GM18508 (cell line): ENCODE data around the gene CTBP2.

Experiments
- ATAC-seq: cut with Tn5 transposase; IDR thresholded peaks from one replicate; pipeline ENCODE4 v1.9.1; 2021; ENCODE audit warnings: moderate number of reproducible peaks; ENCODE audit not compliant: insufficient read depth, unreplicated experiment

The CTBP2 gene

GRCh38 chr10:125004571-125005311 lies 155.6 kb downstream of the CTBP2 start:
- no peak for ATAC-seq

DNA sequence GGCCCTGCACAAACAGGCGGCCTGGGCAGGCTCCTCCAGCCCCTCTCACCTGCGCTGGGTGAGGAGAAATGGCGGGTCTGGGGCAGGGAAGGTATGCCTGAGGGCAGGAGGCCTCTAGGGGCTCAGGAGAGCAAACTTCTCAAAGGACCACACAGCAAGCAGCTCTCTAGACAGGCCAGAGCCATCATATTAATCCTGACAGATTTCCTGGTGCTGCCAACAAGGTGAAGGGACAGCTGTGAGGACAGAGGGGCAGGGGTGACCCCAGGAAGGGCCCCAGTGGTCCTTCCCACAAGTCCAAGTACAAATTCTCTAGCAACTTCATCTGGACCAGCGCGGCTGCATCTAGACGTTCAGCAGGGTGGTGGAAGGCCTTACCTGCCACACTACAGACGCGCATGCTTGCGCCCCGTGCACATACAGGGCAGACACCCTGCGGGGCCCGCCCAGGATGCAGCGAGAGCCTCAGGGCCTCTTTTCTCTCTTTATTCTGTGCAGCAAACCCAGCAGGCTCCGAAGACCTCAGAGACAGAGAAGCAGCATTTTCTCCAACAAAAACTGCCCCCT lies 156.4 kb downstream of the CTBP2 start:
- no peak for ATAC-seq

DNA sequence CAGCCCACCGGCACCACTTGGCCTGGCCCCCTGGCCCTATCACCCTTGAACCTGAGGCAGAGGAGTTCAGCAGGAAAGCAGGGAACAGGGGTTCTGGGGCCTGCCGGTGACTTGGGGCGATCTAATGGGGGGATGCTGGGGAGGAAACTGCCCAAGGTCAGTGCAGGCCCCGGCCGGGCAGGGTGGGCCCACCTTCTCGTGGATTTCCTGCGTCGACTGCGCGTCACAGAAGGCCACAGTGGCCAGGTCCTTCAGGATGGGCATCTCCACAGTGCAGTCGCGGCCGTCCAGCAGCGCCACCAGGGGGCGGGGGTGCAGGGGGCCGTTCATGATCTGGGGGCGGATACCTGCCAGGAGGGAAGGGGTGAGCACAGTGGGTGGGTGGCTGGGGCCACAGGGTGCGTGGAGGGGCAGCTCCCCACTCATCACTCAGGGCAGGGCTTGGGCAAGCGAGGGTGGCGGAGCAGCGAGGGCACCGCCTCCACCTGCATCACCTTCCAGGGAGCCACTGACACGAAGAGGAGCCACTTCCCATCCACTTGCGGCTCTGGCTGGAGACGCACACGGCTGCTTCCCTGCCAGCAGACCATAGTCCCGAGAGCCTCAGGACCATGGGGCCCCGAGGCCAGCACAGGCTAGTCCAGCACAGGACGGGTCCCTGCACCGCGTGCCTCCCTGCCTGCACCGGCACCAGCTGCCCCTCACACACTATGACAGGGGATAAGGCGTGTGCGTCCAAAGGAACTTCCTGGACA lies 157.0 kb downstream of the CTBP2 start:
- no peak for ATAC-seq

DNA sequence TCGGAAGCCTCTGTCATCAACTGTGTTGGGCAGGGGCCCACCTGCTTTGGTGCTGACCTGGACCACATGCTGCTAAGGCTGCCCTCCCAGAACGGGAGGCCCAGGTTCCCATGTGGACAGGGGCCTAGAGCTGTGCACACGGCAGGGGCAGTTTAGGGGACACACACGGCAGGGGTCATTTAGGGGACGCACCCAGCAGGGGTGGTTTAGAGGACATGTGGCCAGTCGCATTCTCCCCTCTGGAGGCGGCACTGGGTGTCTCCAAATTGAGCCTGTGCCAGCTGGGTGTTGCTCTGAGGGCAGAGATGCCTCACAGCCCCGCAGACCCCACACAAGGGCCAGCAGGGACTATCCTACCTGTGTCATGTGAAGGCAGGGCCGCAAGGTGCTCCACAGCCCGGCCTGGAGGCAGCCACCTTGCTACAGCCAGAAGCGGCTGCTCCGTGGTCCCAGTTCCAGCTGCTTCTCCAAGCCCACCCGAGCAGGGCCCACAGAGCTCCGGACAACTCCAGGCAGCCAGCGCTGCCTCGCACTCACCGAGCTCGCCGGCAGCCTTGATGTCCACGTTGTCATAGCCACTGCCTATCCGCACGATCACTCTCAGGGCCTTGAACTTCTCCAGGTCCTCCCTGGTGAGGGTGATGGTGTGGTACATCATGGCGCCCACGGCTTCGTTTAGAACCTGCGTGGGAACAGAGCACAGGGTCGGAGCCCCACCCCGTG lies 157.8 kb downstream of the CTBP2 start:
- no peak for ATAC-seq

- no peak for ATAC-seq
Observed at GRCh38 chr10:125002047-125002422, 158.3 kb downstream of the CTBP2 start.

- ATAC-seq: no peak
Observed at GRCh38 chr10:125001313-125002046, 158.9 kb downstream of the CTBP2 start.

GRCh38 chr10:125000366-125001312 lies 159.7 kb downstream of the CTBP2 start:
- no peak for ATAC-seq

DNA sequence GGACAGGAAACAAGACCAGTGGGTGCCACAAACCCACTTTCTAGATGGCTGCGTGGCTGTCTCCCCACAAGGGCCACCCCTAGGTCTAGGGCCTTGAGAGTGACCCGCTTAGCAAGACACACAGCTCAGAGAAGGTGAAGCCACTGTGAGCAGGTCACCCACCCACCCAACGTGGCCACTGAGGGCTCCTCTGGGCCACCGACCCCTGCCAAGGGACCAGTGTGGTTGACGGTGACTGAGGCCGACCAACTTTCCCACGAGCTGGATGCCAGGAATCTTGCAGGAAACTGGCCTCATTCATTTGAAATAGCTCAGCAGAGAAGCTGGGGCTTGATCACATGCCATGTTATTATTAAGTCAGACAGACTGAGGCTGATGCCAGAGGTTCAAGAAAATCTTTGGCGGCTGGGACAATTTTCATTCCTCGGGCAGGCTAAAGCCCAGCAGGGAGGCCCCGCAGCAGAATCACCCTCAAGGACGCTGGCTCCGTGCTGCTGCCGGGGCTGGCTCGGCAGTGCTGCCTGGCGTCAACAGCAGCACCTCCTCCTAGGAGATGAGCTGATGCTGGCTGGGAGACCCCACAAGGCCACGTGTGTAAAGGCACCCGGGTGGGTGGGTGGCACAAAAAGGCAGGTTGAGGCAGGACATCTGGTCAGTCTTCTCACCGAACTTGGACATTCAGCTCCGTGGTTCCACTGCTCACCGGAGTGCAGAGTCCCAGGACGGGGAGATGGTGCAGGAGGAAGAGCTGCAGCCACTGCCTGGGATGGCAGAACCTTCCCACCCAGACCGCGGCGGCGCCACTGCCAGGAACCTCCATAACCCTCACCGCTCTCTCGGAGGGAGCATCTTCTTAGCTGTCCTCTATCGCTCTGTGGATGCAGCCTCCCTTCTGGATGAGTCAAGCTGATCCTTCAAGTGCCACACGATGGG lies 160.7 kb downstream of the CTBP2 start:
- no peak for ATAC-seq

GRCh38 chr10:124998624-124999291 lies 161.6 kb downstream of the CTBP2 start:
- no peak for ATAC-seq

DNA sequence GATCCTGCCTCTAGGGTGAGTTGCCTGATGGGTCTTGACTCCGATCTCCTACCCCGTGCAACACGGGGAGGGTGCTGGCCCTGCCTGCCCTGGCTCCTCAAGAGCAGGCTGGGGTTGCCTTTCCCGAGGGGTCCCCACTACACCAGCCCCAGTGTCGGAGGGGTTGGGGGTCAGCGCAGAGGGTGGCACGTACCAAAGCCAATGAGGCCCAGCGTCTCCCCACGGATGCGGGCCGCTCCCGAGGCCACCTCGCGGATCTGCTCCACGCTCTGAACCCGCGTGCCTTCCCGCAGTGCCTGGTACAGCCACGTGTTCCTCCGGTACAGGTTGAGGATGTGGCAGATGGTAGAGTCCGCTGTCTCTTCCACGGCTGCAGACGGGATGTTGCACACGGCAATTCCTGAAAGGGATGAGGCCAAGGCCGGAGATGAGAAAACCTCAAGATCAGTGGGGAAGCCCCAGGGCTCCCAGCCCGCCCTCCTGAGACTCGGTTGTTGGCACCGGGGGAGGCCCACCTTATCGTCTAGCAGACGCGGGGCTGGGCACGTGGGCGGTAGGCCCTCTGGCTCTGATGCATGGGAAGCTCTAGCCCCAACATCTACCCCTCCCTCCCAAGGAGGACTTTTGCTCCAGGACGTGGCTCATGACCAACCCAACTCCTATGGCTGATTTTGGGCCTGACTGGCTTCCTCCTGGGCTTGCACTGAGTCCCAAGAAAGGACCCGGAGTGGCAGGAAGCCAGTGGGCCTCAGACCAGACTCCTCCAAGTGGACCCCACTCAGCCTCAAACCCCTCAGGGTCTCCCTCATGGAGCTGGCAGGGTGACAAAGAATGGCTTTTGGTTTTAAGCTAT lies 162.4 kb downstream of the CTBP2 start:
- ATAC-seq: no peak

DNA sequence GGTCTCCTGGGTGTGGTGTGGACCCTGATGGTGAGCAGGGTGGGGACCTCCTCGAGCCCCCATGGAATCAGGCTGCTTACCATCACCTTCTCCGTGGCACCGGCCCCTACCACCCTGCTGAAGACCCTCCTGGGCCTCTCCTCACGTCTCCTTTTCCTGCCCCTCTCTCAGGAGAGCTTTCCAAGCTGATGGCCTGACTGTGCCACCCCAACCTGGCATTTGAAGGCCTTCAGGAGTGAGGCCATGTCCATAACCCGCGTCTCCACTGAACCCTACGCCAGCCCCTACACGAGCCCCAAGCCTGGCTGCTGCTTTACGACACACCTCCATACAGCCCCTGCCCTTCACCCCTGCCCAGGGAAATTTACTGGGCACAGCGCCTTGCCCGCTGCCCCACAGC lies 163.1 kb downstream of the CTBP2 start:
- no peak for ATAC-seq

- no peak for ATAC-seq
Observed at GRCh38 chr10:124996854-124997215, 163.5 kb downstream of the CTBP2 start.

- ATAC-seq: no peak
Observed at GRCh38 chr10:124996127-124996853, 164.1 kb downstream of the CTBP2 start.

- ATAC-seq: no peak
Observed at GRCh38 chr10:124995605-124996004, 164.8 kb downstream of the CTBP2 start.

DNA sequence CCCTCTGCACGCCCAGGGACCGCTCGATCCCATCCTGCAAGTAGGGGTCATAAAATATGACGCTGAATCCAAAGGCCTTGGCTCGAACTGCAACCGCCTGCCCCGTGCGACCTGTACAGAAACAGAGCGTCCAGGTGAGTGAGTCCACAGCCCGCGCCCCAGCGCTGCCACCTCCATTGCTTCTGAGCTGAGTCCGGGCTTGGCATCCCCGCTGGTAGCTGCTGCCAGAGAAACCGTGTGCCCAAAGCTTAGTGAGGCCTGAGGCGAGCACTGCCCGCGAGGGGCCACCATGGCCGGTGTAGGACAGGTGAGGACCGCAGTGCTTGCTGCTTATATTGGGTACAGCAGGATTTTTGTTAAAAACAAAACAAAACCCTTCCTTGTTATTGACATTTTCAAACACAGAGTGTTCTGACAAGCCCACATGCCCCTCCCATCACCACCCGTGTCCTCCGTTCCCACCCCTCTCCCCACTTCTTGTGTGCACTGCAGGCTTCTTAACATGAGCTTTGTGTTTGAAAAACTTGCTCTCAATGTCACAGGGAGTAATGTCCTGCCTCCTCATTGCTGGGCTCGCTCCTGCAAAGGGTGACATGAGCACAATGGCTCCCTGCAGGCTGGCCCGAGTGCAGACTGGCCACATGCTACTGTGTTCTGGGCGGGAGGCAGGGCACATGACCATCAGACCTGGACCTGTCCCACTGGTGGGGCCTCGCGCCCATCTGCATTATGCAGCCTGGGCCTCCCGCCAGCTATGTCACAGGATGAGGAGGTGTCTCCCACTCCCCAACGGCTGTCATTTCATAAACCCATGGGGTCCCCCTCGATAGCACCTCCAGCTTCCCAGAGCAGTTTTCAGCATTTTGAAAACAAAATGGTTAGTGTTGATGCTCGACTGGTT lies 165.5 kb downstream of the CTBP2 start:
- no peak for ATAC-seq
